Measurements from ENCODE around the gene RAB7B. TPM values are rescaled to one million over a fixed set of nuclear protein-coding genes. Genes with fewer than 3 reads are reported as not detected.
A peak's percentile ranks its signal among the peaks of the same experiment; 100 is the strongest.

RAB7B gene
- total and polyA plus RNA-seq, 9 of the 15 experiments (the other 6 are each of a cell fraction or from before 2014, with no cell fraction given) = 0.03 to 0.29 (median 0.07) TPM; not detected in 4

GRCh38 chr1:206012086-206012859, 9.1 kb upstream of the RAB7B start (continued):
- TF ChIP-seq STAT6 (CRISPR knock-in tag; IDR thresholded peaks at IDR 0.05) = no peak
- TF ChIP-seq ZNF384 (IDR thresholded peaks at IDR 0.05; ENCODE audit: low read depth, low read length) = no peak
- TF ChIP-seq MECOM (CRISPR knock-in tag; IDR thresholded peaks at IDR 0.05) = no peak
- 0 out of 2 replicates have a peak, but pooled peaks have one; percentile 21 for TF ChIP-seq STAG1 (CRISPR knock-in tag; IDR thresholded peaks at IDR 0.05; ENCODE audit: borderline replicate concordance)
- peak; percentile 54; the same call in 1 of the 2 replicates for TF ChIP-seq CTBP1 (IDR thresholded peaks at IDR 0.05; ENCODE audit: borderline replicate concordance)
- TF ChIP-seq PATZ1 (CRISPR knock-in tag; IDR thresholded peaks at IDR 0.05; ENCODE audit: borderline replicate concordance) = no peak
- no peak for TF ChIP-seq FIP1L1 (IDR thresholded peaks at IDR 0.05; ENCODE audit: low read depth, low read length, poor library complexity, severe bottlenecking)
- TF ChIP-seq TFAP4 (CRISPR knock-in tag; IDR thresholded peaks at IDR 0.05; ENCODE audit: borderline replicate concordance) = peak; percentile 24; the same call in 1 of the 2 replicates
- peak; percentile 81 for TF ChIP-seq L3MBTL2 (IDR thresholded peaks at IDR 0.05)
- peak; percentile 54 for TF ChIP-seq ZFX (CRISPR knock-in tag; IDR thresholded peaks at IDR 0.05)
- TF ChIP-seq ZNF232 (CRISPR knock-in tag; IDR thresholded peaks at IDR 0.05) = 0 out of 2 replicates have a peak, but pooled peaks have one; percentile 32
- TF ChIP-seq MITF (IDR thresholded peaks at IDR 0.05) = no peak
- TF ChIP-seq ZBTB33 (CRISPR knock-in tag; IDR thresholded peaks at IDR 0.05) = 0 out of 2 replicates have a peak, but pooled peaks have one; percentile 53
- TF ChIP-seq CBX5 (IDR thresholded peaks at IDR 0.05; ENCODE audit: borderline replicate concordance, low read depth) = no peak
- TF ChIP-seq RFX5 (IDR thresholded peaks at IDR 0.05; ENCODE audit: low read depth, low read length) = no peak
- TF ChIP-seq POLR2AphosphoS2 (IDR thresholded peaks at IDR 0.05; ENCODE audit: low read length) = no peak
- no peak for TF ChIP-seq IRF1 (CRISPR knock-in tag; IDR thresholded peaks at IDR 0.05; ENCODE audit: borderline replicate concordance)
